MCF 10A (cell line): ENCODE results near the gene TFRC. TPM values are rescaled to one million over a fixed set of nuclear protein-coding genes. Genes with fewer than 3 reads are reported as not detected.
"Not testable (repeated sequence)": the region's sequence is repeated elsewhere in the genome, so short reads cannot be mapped to it uniquely, and the experiment has no call there.

ENCODE experiments used
- BruUV-seq: library from RNA; stranded (reverse); fragments of 400-500 nt; replicated peaks from 2 replicates; lab custom pipeline; 2021; lab: Mats Ljungman, UMichigan
- CTCF ChIA-PET: fragments of 300-600 bp; sonication (Branson Sonifier 250); formaldehyde crosslinking; extraction: SDS; loops from one replicate; lab custom pipeline; 2021; ENCODE audit warnings: antibody characterized with exemption, inconsistent platforms; lab: Yijun Ruan, JAX
- POLR2A ChIA-PET: fragments of 300-600, 350-650 bp; sonication (Branson Sonifier 250); formaldehyde crosslinking; extraction: SDS; loops from one replicate; lab custom pipeline; 2020; ENCODE audit warnings: antibody characterized with exemption, inconsistent platforms; lab: Yijun Ruan, JAX
- DNase-seq: peaks from one replicate; pipeline ENCODE4 v3.0.0-alpha.2; 2018; ENCODE audit not compliant: unreplicated experiment
- H3K27ac Mint-ChIP-seq: one replicate; pipeline ENCODE4 v1.8.0; 2022; ENCODE audit warnings: mild to moderate bottlenecking, low read depth, mixed read lengths; ENCODE audit not compliant: unreplicated experiment
- H3K27me3 Mint-ChIP-seq: one replicate; pipeline ENCODE4 v1.8.0; 2022; ENCODE audit warnings: mixed read lengths; ENCODE audit not compliant: insufficient read depth, unreplicated experiment
- H3K36me3 Mint-ChIP-seq: one replicate; pipeline ENCODE4 v1.8.0; 2022; ENCODE audit warnings: mild to moderate bottlenecking, moderate library complexity, mixed read lengths; ENCODE audit not compliant: insufficient read depth, unreplicated experiment
- H3K4me1 Mint-ChIP-seq: one replicate; pipeline ENCODE4 v1.8.0; 2022; ENCODE audit warnings: mixed read lengths; ENCODE audit not compliant: insufficient read depth, unreplicated experiment
- H3K4me3 Mint-ChIP-seq: one replicate; pipeline ENCODE4 v1.8.0; 2022; ENCODE audit warnings: mild to moderate bottlenecking, moderate library complexity, mixed read lengths; ENCODE audit not compliant: unreplicated experiment
- H3K9me3 Mint-ChIP-seq: one replicate; pipeline ENCODE4 v1.8.0; 2022; ENCODE audit warnings: mixed read lengths; ENCODE audit not compliant: unreplicated experiment
- intact Hi-C: fragments of 100-400 bp; cut with micrococcal nuclease; formaldehyde crosslinking; loops from 2 replicates; pipeline ENCODE4 v1.14.1; 2022
- total RNA-seq: library from RNA; stranded (reverse); gene quantifications from 2 replicates; pipeline ENCODE4 v1.2.3, GENCODE V29; 2022
- TF ChIP-seq, protein P1 (sequence below): fragments of 200-600 bp; IDR thresholded peaks from one replicate; pipeline ENCODE4 v1.8.0; 2022; ENCODE audit warnings: antibody characterized with exemption, mild to moderate bottlenecking; ENCODE audit not compliant: unreplicated experiment

TFRC gene
- total RNA-seq, 1 experiment from 2014 or later: 72.9 TPM

DNA sequence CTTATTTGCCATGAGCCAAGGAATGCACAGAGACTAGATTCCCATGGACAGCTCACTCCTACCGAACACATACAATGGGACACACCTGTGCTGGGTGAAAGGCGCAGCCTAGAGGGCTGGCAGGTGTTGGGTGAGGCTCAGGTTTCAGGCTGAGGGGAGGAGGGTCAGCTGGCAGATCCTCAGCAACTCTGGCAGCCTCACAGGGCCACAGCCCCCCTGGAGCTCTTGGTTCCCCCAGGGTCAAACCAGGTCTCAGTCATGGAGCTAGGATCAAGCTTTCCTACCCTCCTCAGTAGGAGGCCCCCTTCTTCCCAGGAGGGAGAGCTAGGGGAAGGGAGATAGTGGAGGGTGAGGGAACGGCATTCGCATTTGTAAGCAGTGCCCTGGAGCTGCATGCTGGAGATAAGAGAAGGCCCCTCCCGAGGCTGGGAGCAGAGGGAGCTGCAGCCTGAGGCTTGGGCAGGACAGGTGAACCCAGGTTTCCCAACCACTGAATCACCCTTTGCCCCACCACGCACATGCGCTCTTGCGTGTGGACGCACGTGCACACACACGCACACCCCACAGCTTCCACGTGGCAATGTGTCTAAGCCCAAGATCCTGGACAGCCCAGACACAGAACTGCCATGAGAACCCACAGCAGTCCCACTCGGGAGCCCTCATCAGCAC, 26.3 kb upstream of the TFRC start:
- Mint-ChIP-seq H3K4me3 (no peak overlapping the region), H3K36me3 (no peaks in the 10 kb centered on the region), H3K9me3 (no peaks in the 10 kb centered on the region), H3K27me3 (no peaks in the 10 kb centered on the region), H3K4me1 (peaks cover 9% of the 10 kb centered on the region), H3K27ac (no peak overlapping the region)
- intact Hi-C loops: no loop called here
- ChIA-PET POLR2A (interaction anchor here (1.0 to 2.9 kb wide), 5 partner anchors 26 to 36 kb away, joined by 3 to 19 read pairs (median 5); no protein-coding TSS in a partner anchor), CTCF (interaction anchor here (0.6 to 2.4 kb wide), 2 partner anchors 35 to 1336 kb away, joined by 3 to 16 read pairs; no protein-coding TSS in a partner anchor)
- peak; percentile 69 for DNase-seq
- no TSS peak for BruUV-seq
- TF ChIP-seq, protein P1, sequence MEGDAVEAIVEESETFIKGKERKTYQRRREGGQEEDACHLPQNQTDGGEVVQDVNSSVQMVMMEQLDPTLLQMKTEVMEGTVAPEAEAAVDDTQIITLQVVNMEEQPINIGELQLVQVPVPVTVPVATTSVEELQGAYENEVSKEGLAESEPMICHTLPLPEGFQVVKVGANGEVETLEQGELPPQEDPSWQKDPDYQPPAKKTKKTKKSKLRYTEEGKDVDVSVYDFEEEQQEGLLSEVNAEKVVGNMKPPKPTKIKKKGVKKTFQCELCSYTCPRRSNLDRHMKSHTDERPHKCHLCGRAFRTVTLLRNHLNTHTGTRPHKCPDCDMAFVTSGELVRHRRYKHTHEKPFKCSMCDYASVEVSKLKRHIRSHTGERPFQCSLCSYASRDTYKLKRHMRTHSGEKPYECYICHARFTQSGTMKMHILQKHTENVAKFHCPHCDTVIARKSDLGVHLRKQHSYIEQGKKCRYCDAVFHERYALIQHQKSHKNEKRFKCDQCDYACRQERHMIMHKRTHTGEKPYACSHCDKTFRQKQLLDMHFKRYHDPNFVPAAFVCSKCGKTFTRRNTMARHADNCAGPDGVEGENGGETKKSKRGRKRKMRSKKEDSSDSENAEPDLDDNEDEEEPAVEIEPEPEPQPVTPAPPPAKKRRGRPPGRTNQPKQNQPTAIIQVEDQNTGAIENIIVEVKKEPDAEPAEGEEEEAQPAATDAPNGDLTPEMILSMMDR: no peak

DNA sequence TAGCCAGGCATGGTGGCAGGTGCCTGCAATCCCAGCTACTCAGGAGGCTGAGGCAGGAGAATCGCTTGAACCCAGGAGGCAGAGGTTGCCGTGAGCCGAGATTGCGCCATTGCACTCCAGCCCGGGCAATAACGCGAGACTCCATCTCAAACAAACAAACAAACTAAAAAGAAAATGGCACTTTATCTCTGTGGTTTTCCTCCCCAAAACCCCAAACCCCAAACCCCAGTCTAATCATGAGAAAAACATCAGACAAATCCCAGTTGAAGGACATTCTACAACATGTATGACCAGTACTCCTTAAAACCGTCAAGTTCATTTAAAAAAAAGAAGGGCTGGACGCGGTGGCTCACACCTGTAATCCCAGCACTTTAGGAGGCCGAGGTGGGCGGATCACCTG, 22.8 kb upstream of the TFRC start:
- CTCF ChIA-PET: interaction anchor here (0.6 to 0.9 kb wide), 2 partner anchors 29 to 57 kb away, joined by 3 to 4 read pairs; no protein-coding TSS in a partner anchor
- H3K27me3 Mint-ChIP-seq, H3K9me3 Mint-ChIP-seq: not testable (repeated sequence)

DNA sequence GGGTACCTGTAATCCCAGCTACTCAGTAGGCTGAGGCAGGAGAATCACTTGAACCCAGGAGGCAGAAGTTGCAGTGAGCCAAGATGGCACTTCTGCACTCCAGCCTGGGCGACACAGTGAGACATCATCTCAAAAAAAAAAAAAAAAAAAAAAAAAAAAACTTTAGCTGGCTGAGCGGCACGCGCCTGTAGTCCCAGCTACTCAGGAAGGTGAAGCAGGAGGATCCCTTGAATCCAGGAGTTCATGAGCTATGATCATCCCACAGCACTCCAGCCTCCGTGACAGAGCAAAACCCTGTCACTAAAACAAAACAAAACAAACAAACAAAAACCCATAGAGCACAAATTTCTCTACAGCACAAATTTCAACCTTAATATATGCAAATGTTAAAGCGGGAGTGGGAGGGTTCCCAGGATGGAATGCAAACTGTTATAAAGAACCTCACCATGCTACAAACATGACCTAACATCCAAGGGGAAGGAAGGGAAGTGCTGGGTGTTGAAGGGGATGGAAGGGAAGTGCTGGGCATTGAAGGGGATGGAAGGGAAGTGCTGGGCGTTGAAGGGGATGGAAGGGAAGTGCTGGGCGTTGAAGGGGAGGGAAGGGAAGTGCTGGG, 16.6 kb upstream of the TFRC start:
- H3K27me3 Mint-ChIP-seq, H3K4me1 Mint-ChIP-seq, BruUV-seq, H3K36me3 Mint-ChIP-seq, intact Hi-C loops, DNase-seq, H3K27ac Mint-ChIP-seq, CTCF ChIA-PET, H3K4me3 Mint-ChIP-seq, H3K9me3 Mint-ChIP-seq: not testable (repeated sequence)
- POLR2A ChIA-PET: interaction anchor here (1.1 kb wide), 1 partner anchor 38 kb away, joined by 4 read pairs; no protein-coding TSS in a partner anchor

More for the DNA sequence above, 22.8 kb upstream of the TFRC start:
- intact Hi-C loops, POLR2A ChIA-PET, BruUV-seq, H3K36me3 Mint-ChIP-seq, DNase-seq, H3K27ac Mint-ChIP-seq, H3K4me3 Mint-ChIP-seq, H3K4me1 Mint-ChIP-seq: not testable (repeated sequence)

DNA sequence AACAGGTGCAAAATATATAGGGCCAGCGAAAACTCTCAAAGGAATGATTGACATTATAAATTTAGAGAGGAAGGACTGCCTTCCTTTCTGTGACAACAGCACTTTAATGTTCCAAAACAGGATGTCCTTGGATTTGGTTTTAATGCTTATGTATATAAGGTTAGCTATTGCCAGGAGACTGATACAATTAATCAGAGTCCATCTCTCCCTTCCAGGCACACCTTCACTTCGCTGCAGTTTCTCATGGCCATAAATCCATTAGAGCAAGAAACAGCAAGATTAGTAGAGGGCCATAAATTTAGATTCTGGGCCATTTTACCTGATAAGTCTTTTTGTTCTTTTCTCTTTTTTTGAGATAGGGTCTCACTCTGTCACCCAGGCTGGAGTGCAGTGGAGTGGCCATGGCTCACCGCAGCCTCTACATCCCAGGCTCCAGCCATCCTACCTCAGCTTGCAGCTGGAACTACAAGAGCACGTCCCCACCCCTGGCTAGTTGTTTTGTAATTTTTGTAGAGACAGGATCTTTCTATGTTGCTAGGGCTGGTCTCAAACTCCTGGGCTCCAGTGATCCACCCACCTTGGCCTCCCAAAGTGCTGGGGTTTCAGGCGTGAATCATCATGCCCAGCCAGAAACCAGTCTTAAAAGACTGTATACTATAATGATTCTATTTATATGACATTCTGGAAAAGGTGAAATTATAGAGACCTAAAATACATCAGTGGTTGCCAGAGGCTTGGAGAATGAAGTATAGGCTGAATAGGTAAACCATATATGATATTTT, 15.7 kb upstream of the TFRC start:
- POLR2A ChIA-PET: interaction anchor here (1.1 kb wide), 1 partner anchor 39 kb away, joined by 4 read pairs; no protein-coding TSS in a partner anchor
- BruUV-seq: no TSS peak
- CTCF ChIA-PET: no interaction called here
- Mint-ChIP-seq H3K36me3 (no peaks in the 10 kb centered on the region), H3K4me3 (no peak overlapping the region), H3K27me3 (no peaks in the 10 kb centered on the region), H3K4me1 (no peaks in the 10 kb centered on the region), H3K9me3 (no peaks in the 10 kb centered on the region), H3K27ac (no peak overlapping the region)
- peak; percentile 29 for DNase-seq
- TF ChIP-seq, protein P1: no peak
- intact Hi-C loops: no loop called here
